Measurements from ENCODE around the gene AGAP3. TPM values are rescaled to one million over a fixed set of nuclear protein-coding genes. Genes with fewer than 3 reads are reported as not detected.

AGAP3 gene
- total and polyA plus RNA-seq, 2 of the 4 experiments (the other 2 are of a cell fraction): 35.3 to 93.9 TPM

GRCh38 chr7:151137791-151138152 is 51.5 kb downstream of the AGAP3 start:
- Histone ChIP-seq H3K56ac (ENCODE audit: extremely low read depth, insufficient read depth, low read length) (no peak overlapping the region), H2BK5ac (ENCODE audit: low read depth, low read length, poor library complexity, severe bottlenecking) (no peak overlapping the region), H2BK20ac (ENCODE audit: low read depth, low read length) (no peak overlapping the region), H2BK15ac (ENCODE audit: low read depth, low read length) (no peak overlapping the region), H3K36me3 (ENCODE audit: control insufficient read depth, insufficient read depth, low read length) (peaks cover 76% of the 10 kb centered on the region), H4K8ac (ENCODE audit: low read depth in 2 of 2, low read length in 2 of 2) (no peak overlapping the region), H4K91ac (ENCODE audit: insufficient read depth, low read depth, low read length) (no peak overlapping the region), H3K18ac (ENCODE audit: low read depth, low read length) (no peak overlapping the region), H3K14ac (replicated peaks; ENCODE audit: low read depth, low read length) (no peak overlapping the region), H3K27ac (ENCODE audit: insufficient read depth, low read length) (no peak overlapping the region), H3K4me2 (ENCODE audit: low read depth, low read length) (no peak overlapping the region), H3K9me3 (ENCODE audit: control insufficient read depth, insufficient read depth, low read length) (no peaks in the 10 kb centered on the region), H2AK9ac (replicated peaks; ENCODE audit: low read depth, low read length, poor library complexity) (no peak overlapping the region), H4K5ac (ENCODE audit: low read depth, low read length) (no peak overlapping the region), H3K23ac (ENCODE audit: low read depth, low read length) (no peak overlapping the region), H4K20me1 (ENCODE audit: insufficient read depth, low read length) (peaks cover 3% of the 10 kb centered on the region; the same call in 1 of the 2 replicates), H3K79me1 (ENCODE audit: low read depth in 1 of 2, low read length in 2 of 2) (peaks cover 0 to 4% of the 10 kb centered on the region in 2 experiments; a peak in 2 of 4 replicates), H3K27me3 (ENCODE audit: control insufficient read depth, insufficient read depth, low read length) (no peaks in the 10 kb centered on the region), H3K9me1 (ENCODE audit: insufficient read depth, low read length) (no peaks in the 10 kb centered on the region; the same call in 1 of the 2 replicates), H2AK5ac (ENCODE audit: low read depth, low read length) (no peak overlapping the region), H3K9ac (ENCODE audit: low read depth, low read length) (no peak overlapping the region), H2BK120ac (ENCODE audit: low read depth, low read length) (no peak overlapping the region), H3K4ac (ENCODE audit: low read depth, low read length) (no peak overlapping the region), H3K4me1 (ENCODE audit: control insufficient read depth, insufficient read depth, low read length) (no peaks in the 10 kb centered on the region), H3K4me3 (ENCODE audit: insufficient read depth, low read depth, low read length) (no peak overlapping the region), H2AFZ (replicated peaks; ENCODE audit: low read length, poor library complexity) (no peak overlapping the region)
- dilution Hi-C loops (cut with HindIII; ENCODE audit: low sequenced_read_pairs, unreplicated experiment) (no loop called here), intact Hi-C loops (cut with micrococcal nuclease) (no loop called here), in situ Hi-C loops (cut with MboI; ENCODE audit: low sequenced_read_pairs) (no loop called here)
- 60% methylated on average over 2 of the region's 11 CpGs; no CpG with 5 or more reads in 1 of the 2 experiments for WGBS, 2 experiments (ENCODE audit: extremely low coverage in 2 of 2, insufficient read length in 1 of 2)
- TF ChIP-seq RFX5 (IDR thresholded peaks at IDR 0.05; ENCODE audit: low read depth, low read length) (no peak), RAD21 (IDR thresholded peaks at IDR 0.05; ENCODE audit: low read length) (no peak), CEBPB (IDR thresholded peaks at IDR 0.05; ENCODE audit: low read depth, low read length) (no peak), ELK1 (IDR thresholded peaks at IDR 0.05; ENCODE audit: borderline replicate concordance, low read depth, low read length) (no peak), NFE2L2 (IDR thresholded peaks at IDR 0.05; ENCODE audit: low read depth, low read length) (no peak), USF2 (IDR thresholded peaks at IDR 0.05; ENCODE audit: low read depth, low read length) (no peak), MXI1 (IDR thresholded peaks at IDR 0.05; ENCODE audit: borderline replicate concordance, low read depth, low read length) (no peak)
- ChIA-PET POLR2A (ENCODE audit: unreplicated experiment) (no interaction called here), CTCF (no interaction called here)
- DNase-seq: no peak
- no peak for ATAC-seq (ENCODE audit: low read depth)
- no TSS peak for BruUV-seq (replicated peaks)
